NCI-H2171 (cell line): ENCODE data around the gene FCSK.
"Not testable (repeated sequence)": the region's sequence is repeated elsewhere in the genome, so short reads cannot be mapped to it uniquely, and the experiment has no call there.

Source experiments
- DNase-seq: peaks from one replicate; lab custom pipeline; 2025; lab: John Stamatoyannopoulos, UW

FCSK gene

DNA sequence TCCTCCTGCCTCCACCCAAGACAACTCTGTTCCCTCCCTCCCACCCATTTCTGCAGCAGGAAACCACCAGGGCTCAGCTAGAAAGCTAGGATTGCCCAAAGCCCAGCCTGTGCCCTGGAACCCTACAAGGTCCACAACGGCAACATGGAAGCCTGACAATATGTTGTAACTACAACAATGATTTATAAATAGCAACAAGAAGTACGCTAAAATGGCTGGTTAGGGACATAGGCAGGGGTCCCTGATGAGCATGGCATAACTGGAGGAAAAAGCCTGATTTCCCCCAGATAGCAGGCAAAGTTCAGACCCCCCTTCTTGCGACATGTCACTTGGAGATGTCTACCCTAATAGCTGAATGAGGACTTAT lies 22.1 kb upstream of the FCSK start:
- DNase-seq: no peak

DNA sequence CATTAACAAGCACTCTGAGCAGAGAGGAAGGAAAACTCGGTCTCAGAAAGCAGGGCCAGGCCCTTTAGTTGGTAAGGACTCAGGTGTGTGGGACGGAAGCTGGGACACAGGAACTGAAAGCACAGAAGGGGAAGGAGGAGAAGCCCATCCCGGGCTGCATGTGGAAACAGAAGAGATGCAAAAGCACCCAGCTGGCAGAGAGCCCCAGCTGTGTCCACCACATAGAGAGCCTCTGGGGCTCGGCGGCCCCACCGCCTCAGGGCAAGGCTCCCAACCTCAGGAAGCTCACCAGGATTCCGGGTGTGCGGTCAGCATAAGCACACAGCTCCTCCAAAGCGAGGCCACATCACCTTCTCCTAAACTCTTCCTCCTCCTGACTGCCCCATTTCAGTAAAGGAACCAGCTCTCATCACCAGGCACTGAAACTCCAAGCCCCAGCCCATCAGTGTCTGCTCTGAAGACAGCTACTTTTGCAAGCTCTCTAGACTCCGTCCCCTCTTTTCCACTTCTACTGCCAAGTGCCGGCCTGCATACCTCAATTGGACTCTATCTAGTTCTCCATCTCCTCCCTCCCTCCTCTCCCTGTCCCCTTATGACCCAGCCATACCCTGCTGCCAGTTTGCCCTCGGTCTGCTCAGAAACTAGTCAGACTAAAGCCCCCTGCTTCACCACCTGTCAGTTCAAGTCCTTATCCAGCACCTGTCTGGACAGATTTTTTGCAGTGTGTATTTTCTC lies 21.5 kb upstream of the FCSK start:
- no peak for DNase-seq

GRCh38 chr16:70433458-70434103 lies 20.8 kb upstream of the FCSK start:
- no peak for DNase-seq

GRCh38 chr16:70434484-70435260 lies 19.7 kb upstream of the FCSK start:
- DNase-seq: no peak

GRCh38 chr16:70437017-70437581 lies 17.3 kb upstream of the FCSK start:
- DNase-seq: peak; percentile 94

GRCh38 chr16:70437582-70438557 lies 16.5 kb upstream of the FCSK start:
- no peak for DNase-seq

DNA sequence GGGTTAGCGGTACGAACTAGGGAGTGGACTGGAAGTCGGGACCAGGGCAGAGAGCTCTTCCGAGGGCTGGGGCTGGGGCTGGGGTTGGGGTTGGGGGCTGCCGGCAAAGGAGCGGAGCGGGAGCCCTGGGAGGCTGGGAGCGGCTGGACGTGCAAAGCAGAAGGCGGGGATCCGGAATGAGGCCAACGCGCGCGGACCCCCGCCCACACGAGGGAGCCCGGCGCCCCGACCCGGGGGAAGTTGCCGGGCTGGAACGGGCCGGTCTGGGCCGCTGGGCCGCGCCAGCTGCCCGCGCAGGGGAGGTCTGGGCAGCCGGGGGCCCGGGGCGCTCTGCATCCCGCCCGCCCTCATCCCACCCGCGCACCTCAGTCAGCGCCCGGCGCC lies 15.8 kb upstream of the FCSK start:
- DNase-seq: no peak

DNA sequence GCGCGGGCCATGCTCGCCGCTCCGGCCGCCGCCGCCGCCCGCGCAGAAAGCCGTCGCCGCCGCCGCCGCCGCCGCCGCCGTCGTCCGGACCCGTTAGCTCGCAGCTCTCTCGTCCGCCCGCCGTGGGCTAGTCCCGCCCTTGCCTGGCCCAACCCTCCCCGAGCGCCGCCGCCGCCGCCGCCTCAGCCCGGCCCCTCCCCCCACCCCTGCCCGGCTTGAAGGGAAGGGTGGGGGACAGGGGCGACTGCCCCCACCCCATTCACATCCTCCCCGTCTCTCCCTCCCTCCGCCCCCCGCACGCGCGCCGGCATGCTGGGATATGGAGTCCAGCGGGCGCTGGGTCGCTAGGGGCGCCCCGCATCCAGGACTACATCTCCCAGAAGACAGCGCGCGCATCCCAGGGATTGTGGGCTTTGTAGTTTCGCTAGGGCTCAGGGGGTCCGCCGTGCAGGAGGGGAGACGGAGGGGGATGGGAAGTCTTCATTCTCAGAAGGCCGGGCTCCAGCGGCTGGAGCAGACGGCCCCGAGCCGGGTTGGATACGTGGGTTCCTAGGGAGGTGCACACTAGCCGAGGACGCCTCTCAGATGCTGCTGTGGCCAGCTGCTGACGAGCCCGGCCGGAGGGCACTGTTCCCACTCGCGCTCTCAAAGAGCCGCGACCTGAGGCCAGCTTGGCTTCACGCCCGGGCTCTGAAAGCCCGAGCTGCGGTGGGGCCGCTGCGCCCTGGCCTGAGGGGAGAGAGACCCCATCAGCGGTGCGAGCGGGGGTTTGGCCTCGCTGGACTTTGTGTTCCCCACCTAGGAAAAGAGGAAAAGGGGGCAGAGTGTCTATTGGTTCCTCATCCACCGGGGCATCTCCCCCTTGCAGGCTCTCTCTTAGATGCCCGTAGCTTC lies 15.2 kb upstream of the FCSK start, which contains the start of gene ST3GAL2:
Gene ST3GAL2 (minus strand): TSS at position 132 of the 894 bp plus-strand sequence. CDS start 40,570 bp downstream, outside the sequence.
- peak; percentile 97 for DNase-seq

- DNase-seq: no peak
Observed at GRCh38 chr16:70440009-70440692, 14.2 kb upstream of the FCSK start.

DNA sequence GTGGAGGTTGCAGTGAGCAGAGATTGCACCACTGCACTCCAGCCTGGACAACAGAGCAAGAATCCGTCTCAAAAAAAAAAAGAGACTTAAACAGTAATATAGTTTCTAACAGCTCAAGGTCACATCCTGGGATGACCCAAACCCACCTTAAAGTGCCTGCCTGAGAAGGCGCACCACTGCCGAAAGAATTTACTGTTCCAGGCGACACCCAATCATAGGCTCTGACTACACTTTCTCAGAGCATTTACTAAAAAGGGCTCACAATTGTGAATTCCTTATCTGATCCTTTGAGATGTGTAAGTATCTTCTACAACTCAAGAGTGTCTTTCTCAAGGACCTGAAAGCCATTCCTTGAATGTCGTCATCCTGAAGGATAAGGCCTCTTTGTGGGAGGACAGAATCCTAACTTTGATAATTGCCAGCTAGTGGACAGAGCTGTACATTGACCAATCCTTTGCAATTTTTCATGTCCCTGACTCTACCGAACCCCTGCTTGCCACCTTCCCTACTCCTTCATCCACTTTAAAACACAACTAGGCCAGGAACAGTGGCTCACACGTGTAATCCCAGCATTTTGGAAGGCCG lies 12.9 kb upstream of the FCSK start:
- DNase-seq: no peak

GRCh38 chr16:70442344-70442743 lies 12.1 kb upstream of the FCSK start:
- no peak for DNase-seq

- no peak for DNase-seq
Observed at GRCh38 chr16:70444249-70445063, 9.9 kb upstream of the FCSK start.

DNA sequence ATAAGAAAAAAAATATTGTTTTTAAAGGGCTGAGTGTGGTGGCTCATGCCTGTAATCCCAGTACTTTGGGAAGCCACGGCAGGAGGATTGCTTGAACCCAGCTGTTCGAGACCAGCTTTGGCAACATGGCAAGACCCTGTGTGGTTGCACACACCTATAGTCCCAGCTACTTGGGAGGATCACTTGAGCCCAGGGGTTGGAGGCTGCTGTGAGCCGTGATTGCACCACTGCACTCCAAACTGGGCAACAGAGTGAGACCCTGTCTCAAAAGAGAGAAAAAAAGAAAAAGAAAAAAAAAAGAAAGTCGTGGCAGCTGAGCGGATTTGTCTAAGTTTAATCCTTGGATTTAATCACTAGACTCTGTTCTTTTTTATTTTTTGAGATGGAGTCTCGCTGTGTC lies 6.3 kb upstream of the FCSK start:
- DNase-seq: no peak

DNA sequence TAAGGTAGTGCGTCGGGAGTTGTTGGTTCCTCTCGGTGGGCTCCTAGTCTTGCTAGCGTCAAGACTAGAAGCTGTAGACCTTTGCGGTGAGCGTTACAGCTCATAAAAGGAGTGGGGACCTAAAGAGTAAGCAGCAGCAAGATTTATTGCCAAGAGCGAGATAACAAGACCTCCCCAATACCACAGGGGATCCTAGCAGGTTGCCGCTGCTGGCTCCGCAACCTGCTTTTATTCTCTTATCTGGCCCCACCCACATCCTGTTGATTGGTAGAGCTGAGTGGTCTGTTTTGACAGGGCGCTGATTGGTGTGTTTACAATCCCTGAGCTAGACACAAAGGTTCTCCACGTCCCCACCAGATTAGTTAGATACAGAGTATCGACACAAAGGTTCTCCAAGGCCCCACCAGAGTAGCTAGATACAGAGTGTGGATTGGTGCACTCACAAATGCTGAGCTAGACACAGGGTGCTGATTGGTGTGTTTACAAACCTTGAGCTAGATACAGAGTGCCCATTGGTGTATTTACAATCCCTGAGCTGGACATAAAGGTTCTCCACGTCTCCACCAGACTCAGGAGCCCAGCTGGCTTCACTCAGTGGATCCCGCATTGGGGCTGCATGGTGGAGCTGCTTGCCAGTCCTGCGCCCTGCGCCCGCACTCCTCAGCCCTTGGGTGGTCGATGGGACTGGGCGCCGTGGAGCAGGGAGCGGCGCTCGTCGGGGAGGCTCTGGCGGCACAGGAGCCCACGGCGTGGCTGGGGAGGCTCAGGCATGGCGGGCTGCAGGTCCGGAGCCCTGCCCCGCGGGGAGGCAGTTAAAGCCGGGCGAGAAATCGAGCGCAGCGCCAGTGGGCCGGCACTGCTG lies 4.0 kb upstream of the FCSK start:
- DNase-seq: not testable (repeated sequence)

DNA sequence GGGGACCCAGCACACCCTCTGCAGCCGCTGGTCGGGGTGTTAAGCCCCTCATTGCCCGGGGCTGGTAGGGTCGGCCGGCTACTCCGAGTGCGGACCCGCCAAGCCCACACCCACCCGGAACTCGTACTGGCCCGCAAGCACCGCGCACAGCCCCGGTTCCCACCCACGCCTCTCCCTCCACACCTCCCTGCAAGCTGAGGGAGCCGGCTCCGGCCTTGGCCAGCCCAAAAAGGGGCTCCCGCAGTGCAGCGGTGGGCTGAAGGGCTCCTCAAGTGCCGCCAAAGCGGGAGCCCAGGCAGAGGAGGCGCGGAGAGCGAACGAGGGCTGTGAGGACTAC lies 3.4 kb upstream of the FCSK start:
- not testable (repeated sequence) for DNase-seq

DNA sequence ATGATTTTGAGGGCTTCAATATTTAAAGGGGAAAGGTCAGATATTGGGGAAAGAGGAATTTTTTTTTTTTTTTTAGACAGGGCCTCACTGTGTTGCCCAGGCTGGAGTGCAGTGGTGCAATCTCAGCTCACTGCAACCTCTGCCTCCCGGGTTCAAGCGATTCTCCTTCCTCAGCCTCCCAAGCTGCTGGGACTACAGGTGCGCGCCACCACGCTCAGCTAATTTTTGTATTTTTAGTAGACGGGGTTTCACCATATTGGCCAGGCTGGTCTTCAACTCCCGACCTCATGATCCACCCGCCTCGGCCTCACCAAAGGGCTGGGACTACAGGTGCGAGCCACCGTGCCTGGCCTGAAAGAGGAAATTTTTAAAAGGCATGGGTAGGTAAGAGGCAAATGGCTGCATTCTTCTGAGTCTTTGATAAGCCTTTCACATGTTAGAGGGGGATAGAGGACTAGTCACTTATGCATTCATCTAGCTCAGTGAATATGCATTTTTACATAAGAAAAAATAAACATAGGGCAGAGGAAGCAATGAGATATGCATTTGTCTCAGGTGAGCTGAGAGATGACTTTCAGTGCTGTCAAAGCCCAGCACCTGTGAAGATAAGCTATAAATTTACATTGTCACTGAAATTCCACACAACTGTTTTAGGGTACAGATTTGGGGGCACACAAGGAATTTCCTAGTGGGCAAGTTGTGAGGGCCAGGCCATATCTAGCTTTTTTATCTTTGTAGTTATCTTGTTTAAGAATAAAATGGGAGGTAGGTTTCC lies 1.1 kb upstream of the FCSK start:
- no peak for DNase-seq

DNA sequence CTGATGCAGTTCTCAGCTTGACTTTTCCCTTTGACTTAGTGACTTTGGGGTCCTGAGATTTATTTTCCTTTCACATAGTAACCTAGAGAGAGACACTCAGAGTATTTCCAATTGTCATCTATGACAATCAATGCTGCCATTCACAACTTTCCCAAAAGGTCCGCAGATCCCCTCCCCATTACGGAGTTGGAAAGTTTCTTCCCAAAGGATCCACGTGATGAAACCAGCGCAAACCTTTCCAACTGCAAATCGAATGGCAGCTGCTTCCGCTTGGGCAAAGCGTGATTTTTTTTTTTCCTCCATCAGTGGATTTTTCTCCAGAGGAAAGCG lies 538 bp upstream of the FCSK start:
- no peak for DNase-seq
